HG03442 (cell line): Measurements from ENCODE around the gene NHERF2.

Source experiments
- ATAC-seq: cut with Tn5 transposase; IDR thresholded peaks from one replicate; pipeline ENCODE4 v1.9.1; 2021; ENCODE audit warnings: mild to moderate bottlenecking, moderate library complexity; ENCODE audit not compliant: unreplicated experiment

Gene NHERF2

GRCh38 chr16:2079991-2080390 is 53.3 kb downstream of the NHERF2 start:
- ATAC-seq = no peak

DNA sequence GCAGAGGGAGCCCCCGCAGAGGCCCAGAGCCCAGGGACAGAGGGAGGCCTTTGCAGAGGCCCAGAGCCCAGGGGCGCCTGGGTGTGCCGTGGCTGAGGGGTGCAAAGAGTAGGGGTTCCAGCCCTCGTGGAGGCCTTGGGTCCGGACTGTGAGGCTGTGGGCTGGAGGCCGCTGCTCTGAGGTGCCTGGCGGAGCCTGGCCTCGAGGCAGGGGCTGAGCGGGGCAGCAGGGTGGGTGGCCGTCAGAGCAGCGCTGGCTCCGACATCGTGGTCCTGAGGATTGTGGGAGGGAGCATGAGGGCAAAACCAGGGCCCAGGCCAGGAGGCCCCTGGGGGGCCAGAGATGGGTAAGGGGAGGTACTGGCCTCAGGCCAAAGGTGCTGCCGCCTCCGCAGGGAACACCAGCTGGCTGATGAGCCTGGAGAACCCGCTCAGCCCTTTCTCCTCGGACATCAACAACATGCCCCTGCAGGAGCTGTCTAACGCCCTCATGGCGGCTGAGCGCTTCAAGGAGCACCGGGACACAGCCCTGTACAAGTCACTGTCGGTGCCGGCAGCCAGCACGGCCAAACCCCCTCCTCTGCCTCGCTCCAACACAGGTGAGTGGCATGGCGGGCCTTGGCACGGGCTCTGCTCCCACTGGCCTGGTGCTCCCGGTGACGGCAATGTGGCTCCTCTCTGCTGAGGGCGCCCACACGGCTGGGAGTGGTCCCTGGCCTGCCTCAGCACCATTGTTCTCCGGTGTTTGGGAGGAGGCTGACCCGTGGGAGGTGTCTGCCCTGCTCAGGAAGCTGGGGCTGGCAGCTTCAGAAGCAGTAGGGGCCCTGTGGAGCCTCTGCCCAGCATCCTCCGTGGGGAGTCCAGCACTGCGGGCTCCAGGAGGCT is 54.7 kb downstream of the NHERF2 start:
- ATAC-seq = no peak

- no peak for ATAC-seq
Measured at GRCh38 chr16:2082171-2082982, 55.7 kb downstream of the NHERF2 start.

GRCh38 chr16:2082983-2083364 is 56.3 kb downstream of the NHERF2 start:
- no peak for ATAC-seq

DNA sequence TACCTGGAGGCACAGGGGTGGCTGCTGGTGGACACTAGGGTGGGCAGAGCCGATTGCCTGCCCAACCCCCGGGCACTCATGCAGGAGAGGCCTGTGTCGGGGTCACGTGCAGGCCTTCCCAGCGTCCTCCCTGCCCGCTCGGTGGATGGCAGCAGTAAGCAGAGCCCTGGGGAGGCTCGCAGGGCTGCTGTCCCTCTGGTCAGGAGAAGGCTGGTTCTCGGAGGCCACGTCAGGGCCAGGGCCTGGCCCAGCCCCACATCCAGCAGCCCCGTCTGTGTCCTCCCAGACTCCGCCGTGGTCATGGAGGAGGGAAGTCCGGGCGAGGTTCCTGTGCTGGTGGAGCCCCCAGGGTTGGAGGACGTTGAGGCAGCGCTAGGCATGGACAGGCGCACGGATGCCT is 56.7 kb downstream of the NHERF2 start:
- no peak for ATAC-seq

GRCh38 chr16:2083876-2084780 is 57.4 kb downstream of the NHERF2 start:
- ATAC-seq = no peak

- no peak for ATAC-seq
Measured at GRCh38 chr16:2084895-2085625, 58.4 kb downstream of the NHERF2 start.

- ATAC-seq = no peak
Measured at GRCh38 chr16:2085669-2086068, 59.0 kb downstream of the NHERF2 start.

DNA sequence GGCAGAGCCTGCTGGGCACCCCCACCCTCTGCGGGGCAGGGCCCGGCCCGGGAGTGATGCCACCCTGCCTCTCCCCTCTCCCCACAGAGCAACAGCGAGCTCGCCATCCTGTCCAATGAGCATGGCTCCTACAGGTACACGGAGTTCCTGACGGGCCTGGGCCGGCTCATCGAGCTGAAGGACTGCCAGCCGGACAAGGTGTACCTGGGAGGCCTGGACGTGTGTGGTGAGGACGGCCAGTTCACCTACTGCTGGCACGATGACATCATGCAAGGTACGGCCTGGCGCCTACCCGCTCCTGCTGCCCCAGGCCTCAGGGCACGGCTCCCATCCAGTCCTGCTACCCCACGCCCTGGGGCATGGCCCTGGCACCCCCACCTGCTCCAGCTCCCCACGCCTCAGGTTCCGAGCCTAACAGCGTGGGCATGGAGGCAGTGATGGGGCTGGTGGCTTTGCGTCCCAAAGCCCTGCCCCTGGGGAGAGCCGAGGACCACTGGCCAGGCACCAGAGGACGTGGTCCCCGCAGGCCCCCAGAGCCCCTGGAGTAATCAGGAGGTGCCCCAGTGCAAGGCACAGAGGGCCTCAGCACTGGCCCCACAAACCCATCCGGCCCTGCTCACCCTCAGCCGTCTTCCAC is 59.5 kb downstream of the NHERF2 start:
- no peak for ATAC-seq

DNA sequence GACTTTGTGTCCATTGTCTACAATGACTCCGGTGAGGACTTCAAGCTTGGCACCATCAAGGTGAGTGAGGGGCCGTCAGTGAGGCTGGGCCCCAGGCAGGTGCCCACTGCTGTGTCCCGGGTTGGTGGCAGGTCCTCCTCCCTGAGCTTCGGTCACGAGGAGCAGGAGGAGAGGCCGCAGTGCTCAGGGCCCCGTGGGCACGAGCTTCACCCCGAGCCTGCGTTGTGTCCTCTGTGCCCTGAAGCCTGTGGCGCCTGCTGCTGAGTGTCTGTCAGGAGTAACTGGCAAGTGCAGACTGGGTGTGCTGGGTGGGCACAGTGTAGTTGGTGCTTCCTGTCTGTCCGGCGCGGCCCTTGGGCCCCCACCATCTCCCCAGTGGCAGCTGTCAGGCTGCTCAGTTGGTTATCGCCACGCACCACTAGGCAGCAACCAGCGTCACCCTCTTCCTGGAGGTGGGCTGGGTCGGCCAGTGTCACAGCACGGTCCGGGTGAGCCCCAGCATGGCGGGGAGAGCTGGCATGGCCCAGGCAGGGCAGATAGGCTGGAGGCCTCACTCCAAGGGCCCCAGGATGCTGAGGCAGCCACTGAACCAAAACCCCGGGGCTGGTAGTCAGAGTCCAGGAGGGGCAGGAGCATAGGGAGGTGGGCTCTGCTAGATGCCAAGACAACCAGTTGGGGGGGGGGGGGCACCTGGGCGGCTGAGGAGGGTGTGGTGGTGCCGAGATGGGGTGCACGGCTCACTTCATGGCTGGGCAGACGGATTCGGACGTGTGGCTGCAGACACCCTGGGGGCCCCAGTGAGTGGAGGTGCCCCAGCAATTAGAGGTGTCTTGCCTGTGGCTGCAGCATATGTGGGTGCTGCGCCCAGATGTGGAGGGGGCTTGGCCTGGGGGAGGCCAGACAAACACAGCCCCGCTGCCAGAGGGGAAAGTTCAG is 60.4 kb downstream of the NHERF2 start:
- ATAC-seq = no peak

DNA sequence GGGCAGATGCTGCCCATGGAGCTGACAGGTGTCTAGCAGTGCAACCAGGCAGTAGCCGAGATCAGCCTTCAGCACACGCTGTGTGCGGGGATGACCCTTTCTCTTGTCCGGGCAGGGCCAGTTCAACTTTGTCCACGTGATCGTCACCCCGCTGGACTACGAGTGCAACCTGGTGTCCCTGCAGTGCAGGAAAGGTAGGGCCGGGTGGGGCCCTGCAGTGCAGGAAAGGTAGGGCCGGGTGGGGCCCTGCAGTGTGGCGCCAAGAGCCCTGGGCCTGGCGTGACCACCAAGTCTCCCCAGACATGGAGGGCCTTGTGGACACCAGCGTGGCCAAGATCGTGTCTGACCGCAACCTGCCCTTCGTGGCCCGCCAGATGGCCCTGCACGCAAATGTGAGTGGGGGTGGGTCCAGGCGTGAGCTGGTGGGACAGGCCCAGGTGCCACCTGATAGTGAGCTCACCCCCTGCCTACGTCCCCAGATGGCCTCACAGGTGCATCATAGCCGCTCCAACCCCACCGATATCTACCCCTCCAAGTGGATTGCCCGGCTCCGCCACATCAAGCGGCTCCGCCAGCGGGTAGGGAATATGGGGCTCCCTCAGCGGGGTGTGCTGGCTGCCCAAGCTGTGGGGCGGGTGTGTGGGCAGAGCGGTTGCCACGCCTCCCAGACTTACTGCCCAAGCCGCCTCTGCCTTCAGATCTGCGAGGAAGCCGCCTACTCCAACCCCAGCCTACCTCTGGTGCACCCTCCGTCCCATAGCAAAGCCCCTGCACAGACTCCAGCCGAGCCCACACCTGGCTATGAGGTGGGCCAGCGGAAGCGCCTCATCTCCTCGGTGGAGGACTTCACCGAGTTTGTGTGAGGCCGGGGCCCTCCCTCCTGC is 61.3 kb downstream of the NHERF2 start:
- no peak for ATAC-seq
